Measurements from ENCODE around the gene CCNF. TPM values are rescaled to one million over a fixed set of nuclear protein-coding genes. Genes with fewer than 3 reads are reported as not detected.

Gene CCNF
- total RNA-seq, 1 experiment from 2014 or later, result 11.9 TPM

DNA sequence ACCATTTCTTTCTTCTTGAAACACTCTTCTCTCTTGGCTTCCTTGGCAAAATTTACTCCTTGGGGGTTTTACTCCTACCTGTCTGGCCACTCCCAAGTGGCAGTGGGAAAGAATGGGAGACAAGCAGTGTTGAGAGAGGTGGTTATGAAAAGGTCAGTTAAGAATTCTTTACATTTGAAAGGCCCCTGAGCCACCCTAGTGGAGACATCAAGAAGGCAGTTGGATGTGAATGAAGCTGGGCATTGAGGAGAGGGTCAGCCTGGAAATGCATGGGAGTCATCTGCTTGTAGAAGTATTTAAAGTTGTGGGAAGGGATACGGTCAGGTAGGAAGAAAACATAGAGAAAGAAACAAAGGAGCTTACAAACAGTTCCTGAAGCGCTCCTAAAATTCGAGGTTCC lies 42.3 kb upstream of the CCNF start:
- no TSS peak for BruUV-seq (replicated peaks)
- Mint-ChIP-seq H3K36me3 (ENCODE audit: insufficient read depth, unreplicated experiment) (no peaks in the 10 kb centered on the region), H3K27ac (ENCODE audit: low read depth, unreplicated experiment) (no peak overlapping the region), H3K4me1 (ENCODE audit: insufficient read depth, unreplicated experiment) (peaks cover 2% of the 10 kb centered on the region), H3K4me3 (ENCODE audit: unreplicated experiment) (no peak overlapping the region), H3K27me3 (ENCODE audit: insufficient read depth, unreplicated experiment) (no peaks in the 10 kb centered on the region), H3K9me3 (ENCODE audit: unreplicated experiment) (peaks cover 16% of the 10 kb centered on the region)
- ChIA-PET POLR2A (no interaction called here), CTCF (interaction anchor here (0.6 to 0.7 kb wide), 3 partner anchors 36 to 530 kb away, joined by 3 read pairs; no protein-coding TSS in a partner anchor)
- TF ChIP-seq, protein P1, sequence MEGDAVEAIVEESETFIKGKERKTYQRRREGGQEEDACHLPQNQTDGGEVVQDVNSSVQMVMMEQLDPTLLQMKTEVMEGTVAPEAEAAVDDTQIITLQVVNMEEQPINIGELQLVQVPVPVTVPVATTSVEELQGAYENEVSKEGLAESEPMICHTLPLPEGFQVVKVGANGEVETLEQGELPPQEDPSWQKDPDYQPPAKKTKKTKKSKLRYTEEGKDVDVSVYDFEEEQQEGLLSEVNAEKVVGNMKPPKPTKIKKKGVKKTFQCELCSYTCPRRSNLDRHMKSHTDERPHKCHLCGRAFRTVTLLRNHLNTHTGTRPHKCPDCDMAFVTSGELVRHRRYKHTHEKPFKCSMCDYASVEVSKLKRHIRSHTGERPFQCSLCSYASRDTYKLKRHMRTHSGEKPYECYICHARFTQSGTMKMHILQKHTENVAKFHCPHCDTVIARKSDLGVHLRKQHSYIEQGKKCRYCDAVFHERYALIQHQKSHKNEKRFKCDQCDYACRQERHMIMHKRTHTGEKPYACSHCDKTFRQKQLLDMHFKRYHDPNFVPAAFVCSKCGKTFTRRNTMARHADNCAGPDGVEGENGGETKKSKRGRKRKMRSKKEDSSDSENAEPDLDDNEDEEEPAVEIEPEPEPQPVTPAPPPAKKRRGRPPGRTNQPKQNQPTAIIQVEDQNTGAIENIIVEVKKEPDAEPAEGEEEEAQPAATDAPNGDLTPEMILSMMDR (IDR thresholded peaks at IDR 0.05; ENCODE audit: unreplicated experiment), result no peak
- intact Hi-C loops (cut with micrococcal nuclease), result no loop called here
- DNase-seq (ENCODE audit: unreplicated experiment), result no peak

DNA sequence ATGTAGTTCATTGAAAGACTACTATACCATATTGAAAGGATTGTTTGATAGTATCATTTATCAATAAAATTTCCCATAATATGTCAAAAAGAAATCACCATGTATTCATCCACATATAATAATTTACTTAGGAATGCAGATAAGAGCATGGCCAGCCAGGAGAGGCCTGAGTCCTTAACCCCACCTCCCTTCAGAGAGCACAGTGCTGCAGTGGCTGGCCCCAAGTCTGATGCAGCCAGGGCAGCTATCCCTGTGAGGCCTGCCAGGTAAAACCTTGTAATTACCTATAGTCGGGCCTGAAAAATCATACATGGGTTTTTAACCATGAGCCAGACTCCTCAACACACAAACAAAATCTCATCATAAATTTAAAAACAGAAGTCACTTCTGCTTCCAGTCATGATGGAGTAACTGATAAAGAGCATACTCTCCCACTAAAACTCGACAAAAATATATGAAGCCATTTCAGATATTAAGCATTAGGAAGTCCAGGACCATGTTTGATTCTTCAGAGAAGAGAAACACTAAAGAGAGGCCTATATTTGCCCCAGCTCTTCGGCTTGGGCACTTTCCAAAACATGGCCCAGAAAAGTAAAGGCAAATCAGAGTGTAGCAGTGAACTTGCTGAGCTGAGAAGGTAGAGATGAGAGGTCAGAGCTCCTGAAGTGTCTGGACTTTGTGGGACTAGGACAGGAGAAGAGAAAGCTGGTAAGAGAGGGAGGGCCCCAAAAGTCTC lies 40.9 kb upstream of the CCNF start:
- no TSS peak for BruUV-seq (replicated peaks)
- H3K27ac Mint-ChIP-seq (ENCODE audit: low read depth, unreplicated experiment), result no peak overlapping the region
- H3K4me1 Mint-ChIP-seq (ENCODE audit: insufficient read depth, unreplicated experiment), result peaks cover 7% of the 10 kb centered on the region
- ChIA-PET CTCF (interaction anchor here (0.6 to 1.3 kb wide), 5 partner anchors 8 to 84 kb away, joined by 3 to 5 read pairs (median 3); no protein-coding TSS in a partner anchor), POLR2A (no interaction called here)
- TF ChIP-seq, protein P1 (IDR thresholded peaks at IDR 0.05; ENCODE audit: unreplicated experiment), result no peak
- H3K27me3 Mint-ChIP-seq (ENCODE audit: insufficient read depth, unreplicated experiment), result no peaks in the 10 kb centered on the region
- H3K9me3 Mint-ChIP-seq (ENCODE audit: unreplicated experiment), result peaks cover 16% of the 10 kb centered on the region
- H3K36me3 Mint-ChIP-seq (ENCODE audit: insufficient read depth, unreplicated experiment), result peaks cover 9% of the 10 kb centered on the region
- intact Hi-C loops (cut with micrococcal nuclease), result no loop called here
- DNase-seq (ENCODE audit: unreplicated experiment), result no peak
- no peak overlapping the region for H3K4me3 Mint-ChIP-seq (ENCODE audit: unreplicated experiment)

DNA sequence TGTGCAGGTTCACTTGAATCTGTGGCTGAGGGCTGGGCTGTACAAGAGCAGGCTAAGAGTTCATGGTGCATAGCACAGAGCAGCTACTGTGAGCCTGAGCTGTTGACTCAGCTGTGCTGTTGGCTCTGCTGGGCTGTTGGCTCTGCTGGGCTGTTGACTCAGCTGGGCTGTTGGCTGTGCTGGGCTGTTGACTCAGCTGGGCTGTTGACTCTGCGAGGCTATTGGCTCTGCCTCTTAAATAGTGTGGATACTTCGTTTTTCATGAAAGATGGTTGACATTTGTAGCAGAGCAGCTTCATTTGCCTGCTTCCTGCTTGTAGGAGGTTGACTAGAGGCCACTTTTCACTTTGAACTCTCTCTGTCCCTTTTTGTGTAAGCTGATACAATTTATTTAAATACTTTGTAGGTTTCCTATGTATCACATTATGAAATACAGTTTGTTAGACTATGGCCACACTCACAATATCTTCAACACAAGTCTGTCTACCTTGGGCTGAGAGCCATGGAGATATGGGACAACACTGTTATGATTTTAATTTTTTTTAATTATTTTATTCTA lies 40.3 kb upstream of the CCNF start:
- no peaks in the 10 kb centered on the region for H3K27me3 Mint-ChIP-seq (ENCODE audit: insufficient read depth, unreplicated experiment)
- no peak overlapping the region for H3K27ac Mint-ChIP-seq (ENCODE audit: low read depth, unreplicated experiment)
- no TSS peak for BruUV-seq (replicated peaks)
- H3K9me3 Mint-ChIP-seq (ENCODE audit: unreplicated experiment), result peaks cover 16% of the 10 kb centered on the region
- ChIA-PET CTCF (interaction anchor here (0.6 to 1.3 kb wide), 6 partner anchors 9 to 83 kb away, joined by 3 to 5 read pairs (median 3); no protein-coding TSS in a partner anchor), POLR2A (interaction anchor here (0.6 to 0.8 kb wide), 2 partner anchors 8 to 342 kb away, joined by 3 read pairs; no protein-coding TSS in a partner anchor)
- DNase-seq (ENCODE audit: unreplicated experiment), result peak; percentile 18
- H3K4me1 Mint-ChIP-seq (ENCODE audit: insufficient read depth, unreplicated experiment), result peaks cover 7% of the 10 kb centered on the region
- H3K36me3 Mint-ChIP-seq (ENCODE audit: insufficient read depth, unreplicated experiment), result peaks cover 9% of the 10 kb centered on the region
- H3K4me3 Mint-ChIP-seq (ENCODE audit: unreplicated experiment), result no peak overlapping the region
- TF ChIP-seq, protein P1 (IDR thresholded peaks at IDR 0.05; ENCODE audit: unreplicated experiment), result no peak
- intact Hi-C loops (cut with micrococcal nuclease), result no loop called here

DNA sequence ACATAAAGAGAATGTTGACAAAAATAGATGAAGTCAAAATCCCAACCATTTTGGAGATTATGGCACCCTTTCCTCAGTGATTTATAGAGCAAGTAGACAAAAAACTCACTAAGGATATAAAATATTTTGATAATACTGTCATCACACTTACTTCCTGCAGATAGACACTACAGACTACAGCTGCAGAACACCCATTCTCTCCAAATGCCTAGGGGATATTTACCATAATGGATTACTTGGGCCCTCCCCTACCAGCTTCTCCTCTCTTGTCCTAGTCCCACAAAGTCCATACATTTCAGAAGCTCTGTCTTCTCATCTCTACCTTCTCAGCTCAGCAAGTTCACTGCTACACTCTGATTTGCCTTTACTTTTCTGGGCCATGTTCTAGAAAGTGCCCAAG lies 37.2 kb upstream of the CCNF start:
- ChIA-PET POLR2A (no interaction called here), CTCF (interaction anchor here (1.5 kb wide), 1 partner anchor 30 kb away, joined by 6 read pairs; no protein-coding TSS in a partner anchor)
- DNase-seq (ENCODE audit: unreplicated experiment), result no peak
- H3K36me3 Mint-ChIP-seq (ENCODE audit: insufficient read depth, unreplicated experiment), result peaks cover 9% of the 10 kb centered on the region
- no TSS peak for BruUV-seq (replicated peaks)
- no peaks in the 10 kb centered on the region for H3K27me3 Mint-ChIP-seq (ENCODE audit: insufficient read depth, unreplicated experiment)
- H3K4me3 Mint-ChIP-seq (ENCODE audit: unreplicated experiment), result no peak overlapping the region
- no peak overlapping the region for H3K27ac Mint-ChIP-seq (ENCODE audit: low read depth, unreplicated experiment)
- intact Hi-C loops (cut with micrococcal nuclease), result no loop called here
- H3K4me1 Mint-ChIP-seq (ENCODE audit: insufficient read depth, unreplicated experiment), result peaks cover 7% of the 10 kb centered on the region
- H3K9me3 Mint-ChIP-seq (ENCODE audit: unreplicated experiment), result peaks cover 16% of the 10 kb centered on the region
- TF ChIP-seq, protein P1 (IDR thresholded peaks at IDR 0.05; ENCODE audit: unreplicated experiment), result no peak
